Fibroblast of lung (primary cell): ENCODE results near the gene USP13.

Experiments
- CTCF ChIP-seq, 2 donors: IDR thresholded peaks in 1 of 2; conservative IDR thresholded peaks in 1 of 2; 1 replicate in 1 of 2; 2 replicates in 1 of 2; pipeline ENCODE4 v1.5.1; 2011 to 2012; ENCODE audit warnings: low read length in 2 of 2, control low read depth in 1 of 2, inconsistent platforms in 1 of 2, low read depth in 1 of 2, mild to moderate bottlenecking in 1 of 2
- EZH2 ChIP-seq: IDR thresholded peaks from 2 replicates; pipeline ENCODE4 v1.5.1; 2012; ENCODE audit warnings: low read length, control low read depth, mild to moderate bottlenecking; ENCODE audit errors: missing control alignments

GRCh38 chr3:179826247-179826637 lies 173.4 kb downstream of the USP13 start:
- TF ChIP-seq EZH2: no peak
- no peak for TF ChIP-seq CTCF (conservative IDR thresholded peaks at IDR 0.05 in 1 of 2, IDR thresholded peaks at IDR 0.05 in 1 of 2; ENCODE audit: low read depth in 1 of 2, low read length in 2 of 2)
